GM12878 (cell line): ENCODE data around the gene C1orf21. TPM values are rescaled to one million over a fixed set of nuclear protein-coding genes. Genes with fewer than 3 reads are reported as not detected.
A peak's percentile ranks its signal among the peaks of the same experiment; 100 is the strongest.

Experiments used
- ATAC-seq: fragments of 200-7000 bp; cut with Tn5 transposase; 3 replicates; pipeline ENCODE4 v1.9.1; 2020; ENCODE audit warnings: mild to moderate bottlenecking, moderate library complexity
- BruUV-seq: library from RNA; stranded (reverse); fragments of 400-500 nt; replicated peaks from 2 replicates; lab custom pipeline; 2021; lab: Mats Ljungman, UMichigan
- CTCF ChIA-PET: fragments of 300-600 bp; sonication (Branson Sonifier 250); formaldehyde crosslinking; extraction: SDS; loops from one replicate; lab custom pipeline; 2021; ENCODE audit warnings: inconsistent platforms; lab: Yijun Ruan, JAX
- POLR2A ChIA-PET: fragments of 350-600 bp; formaldehyde crosslinking; extraction: SDS; loops from one replicate; lab custom pipeline; 2021; ENCODE audit warnings: inconsistent platforms; lab: Charles Lee
- RAD21 ChIA-PET: fragments of 300-600 bp; sonication (Branson Sonifier 250); formaldehyde crosslinking; loops from one replicate; lab custom pipeline; 2023; ENCODE audit warnings: antibody characterized with exemption; ENCODE audit not compliant: unreplicated experiment; lab: Charles Lee
- SMC1A ChIA-PET: fragments of 300-600 bp; sonication (Branson Sonifier 250); formaldehyde crosslinking; loops from one replicate; lab custom pipeline; 2023; ENCODE audit not compliant: unreplicated experiment, uncharacterized antibody; lab: Charles Lee
- DNase-seq: peaks from one replicate; pipeline ENCODE4 v3.0.0-alpha.2; 2011; ENCODE audit warnings: low read depth, low spot score
- FAIRE-seq: peaks from 3 replicates; lab custom pipeline; 2011; peaks lifted over from hg19 to GRCh38; lab: Jason Lieb, UNC
- H2AFZ ChIP-seq: 2 replicates; pipeline ENCODE4 v1.6.0; 2011; ENCODE audit warnings: low read depth, low read length, control low read depth; ENCODE audit not compliant: control insufficient read depth
- H3K27ac ChIP-seq: 2 replicates; pipeline ENCODE4 v1.5.1; 2011; ENCODE audit warnings: control low read depth; ENCODE audit not compliant: control insufficient read depth, insufficient read depth
- H3K27me3 ChIP-seq, 2 experiments: replicated peaks in 1 of 2; 2 replicates each; pipeline versions ENCODE4 v1.6.0 to v1.6.1; 2011; ENCODE audit warnings: low read length in 1 of 2; ENCODE audit not compliant: control insufficient read depth in 2 of 2, insufficient read depth in 2 of 2
- H3K36me3 ChIP-seq, 2 experiments: 2 replicates each; pipeline ENCODE4 v1.5.1; 2011; ENCODE audit warnings: low read length in 1 of 2; ENCODE audit not compliant: control insufficient read depth in 2 of 2, insufficient read depth in 2 of 2
- H3K4me1 ChIP-seq: 2 replicates; pipeline ENCODE4 v1.6.1; 2011; ENCODE audit warnings: mild to moderate bottlenecking, low read length, moderate library complexity, mixed read lengths; ENCODE audit not compliant: control insufficient read depth, insufficient read depth
- H3K4me2 ChIP-seq: 2 replicates; pipeline ENCODE4 v1.6.0; 2011; ENCODE audit warnings: control low read depth; ENCODE audit not compliant: control insufficient read depth, insufficient read depth
- H3K4me3 ChIP-seq: fragments of 200-600 bp; sonication (generic); 2 replicates; pipeline ENCODE4 v1.5.1; 2016
- H3K79me2 ChIP-seq: 2 replicates; pipeline ENCODE4 v1.6.0; 2011; ENCODE audit warnings: low read length; ENCODE audit not compliant: control insufficient read depth, insufficient read depth
- H3K9ac ChIP-seq: 2 replicates; pipeline ENCODE4 v1.8.0; 2011; ENCODE audit warnings: low read length, control low read depth, mixed read lengths; ENCODE audit not compliant: control insufficient read depth, insufficient read depth
- H3K9me3 ChIP-seq: replicated peaks from 3 replicates; pipeline ENCODE4 v1.5.1; 2011; ENCODE audit warnings: mild to moderate bottlenecking, low read length; ENCODE audit not compliant: control insufficient read depth, insufficient read depth
- H4K20me1 ChIP-seq: 2 replicates; pipeline ENCODE4 v1.6.0; 2011; ENCODE audit not compliant: control insufficient read depth, insufficient read depth
- ATF7 ChIP-seq: fragments of 450-650 bp; IDR thresholded peaks from 2 replicates; pipeline ENCODE4 v1.6.1; 2016; ENCODE audit warnings: low read depth, mild to moderate bottlenecking
- BCLAF1 ChIP-seq: fragments of 450-650 bp; IDR thresholded peaks from 2 replicates; pipeline ENCODE4 v1.6.1; 2017; ENCODE audit warnings: antibody characterized with exemption, mild to moderate bottlenecking, moderate library complexity
- EP300 ChIP-seq, 2 experiments: fragments of 150-350 bp in 1 of 2; IDR thresholded peaks; 2 replicates each; pipeline ENCODE4 v1.6.1; 2011 to 2012; ENCODE audit warnings: low read depth in 2 of 2, low read length in 2 of 2, borderline replicate concordance in 1 of 2, improper control_type of control experiment in 1 of 2, inconsistent platforms in 1 of 2; ENCODE audit not compliant: control insufficient read depth in 1 of 2
- HDAC6 ChIP-seq: fragments of 200-600 bp; sonication (generic); IDR thresholded peaks from one replicate; pipeline ENCODE4 v1.8.0; 2017; ENCODE audit warnings: antibody characterized with exemption; ENCODE audit not compliant: unreplicated experiment
- HDGF ChIP-seq: fragments of 450-650 bp; IDR thresholded peaks from 2 replicates; pipeline ENCODE4 v1.6.1; 2016; ENCODE audit warnings: antibody characterized with exemption
- KLF5 ChIP-seq: fragments of 450-650 bp; IDR thresholded peaks from 2 replicates; pipeline ENCODE4 v1.6.1; 2014; ENCODE audit warnings: mild to moderate bottlenecking; ENCODE audit not compliant: partially characterized antibody
- MTA3 ChIP-seq: IDR thresholded peaks from 2 replicates; pipeline ENCODE4 v1.6.1; 2012; ENCODE audit warnings: low read length, inconsistent platforms, borderline replicate concordance
- NFIC ChIP-seq: IDR thresholded peaks from 2 replicates; pipeline ENCODE4 v1.6.1; 2012; ENCODE audit warnings: low read depth, mild to moderate bottlenecking, inconsistent platforms, low read length, moderate library complexity
- SREBF1 ChIP-seq: IDR thresholded peaks from 2 replicates; pipeline ENCODE4 v1.6.1; 2012; ENCODE audit warnings: mild to moderate bottlenecking, low read length
- STAT1 ChIP-seq: fragments of 450-650 bp; conservative IDR thresholded peaks from 2 replicates; pipeline ENCODE4 v1.6.1; 2014; ENCODE audit warnings: antibody characterized with exemption, mild to moderate bottlenecking
- YY1 ChIP-seq: IDR thresholded peaks from 2 replicates; pipeline ENCODE4 v1.6.1; 2011; ENCODE audit warnings: low read depth, mild to moderate bottlenecking, low read length
- WGBS: methylation state at CpG from one replicate; pipeline ENCODE4 v1.1.6; 2016; ENCODE audit warnings: low lambda C conversion rate; ENCODE audit not compliant: insufficient replicate concordance, insufficient coverage; ENCODE audit errors: missing lambda C conversion rate; 5-methylcytosine and 5-hydroxymethylcytosine counted together
- in situ Hi-C: fragments of 300-500 bp; cut with MboI; formaldehyde crosslinking; loops from 9 replicates; pipeline ENCODE4 v1.14.3; 2018; ENCODE audit warnings: mixed read lengths
- intact Hi-C: fragments of 100-400 bp; cut with micrococcal nuclease; formaldehyde crosslinking; loops from one replicate; pipeline ENCODE4 v1.14.2; 2022; ENCODE audit not compliant: unreplicated experiment
- polyA plus RNA-seq, 11 experiments: library from polyadenylated mRNA; depleted of rRNA in 4 of 11; unstranded in 6 of 11; stranded (reverse) in 5 of 11; fragments of >200 nt; fragmentation: Nextera tagmentation in 4 of 11; fragmentation: Illumina TruSeq in 1 of 11; extraction: Ambion mirVana in 4 of 11; extraction: Trizol in 1 of 11; gene quantifications; 1 replicate in 1 of 11; 2 replicates in 10 of 11; pipeline versions ENCODE4 v1.2.1 to v1.2.3, GENCODE V29; 2011 to 2016; ENCODE audit warnings: inconsistent platforms in 2 of 11, missing spikeins in 2 of 11, low read depth in 1 of 11
- total RNA-seq, 4 experiments: library from RNA; depleted of rRNA in 3 of 4; stranded (reverse); fragments of >200 nt in 3 of 4; fragmentation: Illumina TruSeq in 1 of 4; extraction: Trizol in 1 of 4; gene quantifications; 2 replicates each; pipeline versions ENCODE4 v1.2.1 to v1.2.3, GENCODE V29; 2013 to 2021
- TF ChIP-seq, protein P1 (sequence below): IDR thresholded peaks from 2 replicates; pipeline ENCODE4 v1.6.1; 2012; ENCODE audit warnings: low read length, inconsistent platforms

Gene C1orf21
- total and polyA plus RNA-seq, 10 of the 15 experiments (the other 5 are each of a cell fraction or from before 2014, with no cell fraction given): 0.03 to 1.6 (median 0.17) TPM; not detected in 3

- SMC1A ChIA-PET: no interaction called here
Measured at GRCh38 chr1:184648160-184648855, 261.5 kb downstream of the C1orf21 start.

DNA sequence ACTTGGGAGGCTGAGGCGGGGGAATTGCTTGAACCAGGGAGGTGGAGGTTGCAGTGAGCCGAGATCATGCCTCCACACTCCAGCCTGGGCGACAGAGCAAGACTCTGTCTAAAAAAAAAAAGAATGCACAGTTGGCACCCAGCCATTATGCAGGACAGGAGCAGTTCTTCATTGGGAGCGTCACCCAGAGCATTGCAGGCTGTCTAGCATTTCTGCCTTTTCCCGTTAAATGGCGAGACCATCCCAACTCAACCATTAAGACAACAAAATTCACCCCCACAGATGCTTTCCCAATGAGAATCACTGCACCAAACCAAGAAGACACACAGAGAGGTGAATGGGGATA lies 262.0 kb downstream of the C1orf21 start:
- no peaks in the 10 kb centered on the region for H3K79me2 ChIP-seq
- DNase-seq (no peak), FAIRE-seq (no peak), ATAC-seq (no peak)
- CTCF ChIA-PET: no interaction called here
- BruUV-seq: no TSS peak
- 89% methylated on average over 6 of the region's 6 CpGs for WGBS
- H3K4me2 ChIP-seq: peak overlapping the region; percentile 80
- H3K4me3 ChIP-seq: 0 out of 2 replicates have a peak overlapping the region, but pooled peaks have one; percentile 23
- H3K9me3 ChIP-seq: no peaks in the 10 kb centered on the region; the same call in 1 of the 3 replicates
- H3K4me1 ChIP-seq: peaks cover 30% of the 10 kb centered on the region
- no peaks in the 10 kb centered on the region for H3K36me3 ChIP-seq
- peak overlapping the region; percentile 74 for H3K27ac ChIP-seq
- SMC1A ChIA-PET: no interaction called here
- H2AFZ ChIP-seq: peak overlapping the region; percentile 50; the same call in 1 of the 2 replicates
- in situ Hi-C loops: no loop called here
- RAD21 ChIA-PET: no interaction called here
- no peaks in the 10 kb centered on the region for H3K27me3 ChIP-seq
- POLR2A ChIA-PET: no interaction called here
- H3K9ac ChIP-seq: peak overlapping the region; percentile 40; the same call in 1 of the 2 replicates
- TF ChIP-seq, protein P1, sequence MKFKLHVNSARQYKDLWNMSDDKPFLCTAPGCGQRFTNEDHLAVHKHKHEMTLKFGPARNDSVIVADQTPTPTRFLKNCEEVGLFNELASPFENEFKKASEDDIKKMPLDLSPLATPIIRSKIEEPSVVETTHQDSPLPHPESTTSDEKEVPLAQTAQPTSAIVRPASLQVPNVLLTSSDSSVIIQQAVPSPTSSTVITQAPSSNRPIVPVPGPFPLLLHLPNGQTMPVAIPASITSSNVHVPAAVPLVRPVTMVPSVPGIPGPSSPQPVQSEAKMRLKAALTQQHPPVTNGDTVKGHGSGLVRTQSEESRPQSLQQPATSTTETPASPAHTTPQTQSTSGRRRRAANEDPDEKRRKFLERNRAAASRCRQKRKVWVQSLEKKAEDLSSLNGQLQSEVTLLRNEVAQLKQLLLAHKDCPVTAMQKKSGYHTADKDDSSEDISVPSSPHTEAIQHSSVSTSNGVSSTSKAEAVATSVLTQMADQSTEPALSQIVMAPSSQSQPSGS: no peak
- TF ChIP-seq NFIC (no peak), EP300 (IDR thresholded peaks at IDR 0.05; ENCODE audit: borderline replicate concordance in 1 of 2, control insufficient read depth in 1 of 2, low read depth in 2 of 2, low read length in 2 of 2) (no peak), STAT1 (no peak), KLF5 (no peak), YY1 (no peak), SREBF1 (no peak), MTA3 (no peak), BCLAF1 (no peak)
- intact Hi-C loops: no loop called here
- H4K20me1 ChIP-seq: no peaks in the 10 kb centered on the region

More at GRCh38 chr1:184648160-184648855, 261.5 kb downstream of the C1orf21 start:
- no peaks in the 10 kb centered on the region for H3K27me3 ChIP-seq
- ChIA-PET RAD21 (no interaction called here), POLR2A (no interaction called here), CTCF (no interaction called here)
- TF ChIP-seq ATF7 (0 out of 2 replicates have a peak, but pooled peaks have one; percentile 27), MTA3 (no peak), HDGF (no peak), HDAC6 (no peak)
- no peak for FAIRE-seq
- H3K4me2 ChIP-seq: no peak overlapping the region
- WGBS: 66% methylated on average over 4 of the region's 4 CpGs
- no peak overlapping the region for H2AFZ ChIP-seq
- peaks cover 30% of the 10 kb centered on the region for H3K4me1 ChIP-seq
- no peaks in the 10 kb centered on the region; the same call in 1 of the 3 replicates for H3K9me3 ChIP-seq
- H3K79me2 ChIP-seq: no peaks in the 10 kb centered on the region
- in situ Hi-C loops (no loop called here), intact Hi-C loops (no loop called here)
- no peak overlapping the region for H3K27ac ChIP-seq
- no peak for DNase-seq
- no peak overlapping the region for H3K4me3 ChIP-seq
- no peak for ATAC-seq
- no peaks in the 10 kb centered on the region for H3K36me3 ChIP-seq
- H4K20me1 ChIP-seq: no peaks in the 10 kb centered on the region
- no peak overlapping the region for H3K9ac ChIP-seq
- BruUV-seq: no TSS peak
